GM18517 (cell line): ENCODE measurements around the gene SYCE3.
A peak's percentile ranks its signal among the peaks of the same experiment; 100 is the strongest.
"Not testable (repeated sequence)": the region's sequence is repeated elsewhere in the genome, so short reads cannot be mapped to it uniquely, and the experiment has no call there.

Source experiments
- ATAC-seq: cut with Tn5 transposase; IDR thresholded peaks from one replicate; pipeline ENCODE4 v1.9.1; 2021; ENCODE audit warnings: mild to moderate bottlenecking, moderate library complexity; ENCODE audit not compliant: unreplicated experiment

Gene SYCE3

GRCh38 chr22:50562523-50563412 is at the start of gene SYCE3:
Gene SYCE3 (minus strand): TSS chr22:50562919. CDS start chr22:50556405, 6,514 bp downstream.
- ATAC-seq: peak; percentile 81

DNA sequence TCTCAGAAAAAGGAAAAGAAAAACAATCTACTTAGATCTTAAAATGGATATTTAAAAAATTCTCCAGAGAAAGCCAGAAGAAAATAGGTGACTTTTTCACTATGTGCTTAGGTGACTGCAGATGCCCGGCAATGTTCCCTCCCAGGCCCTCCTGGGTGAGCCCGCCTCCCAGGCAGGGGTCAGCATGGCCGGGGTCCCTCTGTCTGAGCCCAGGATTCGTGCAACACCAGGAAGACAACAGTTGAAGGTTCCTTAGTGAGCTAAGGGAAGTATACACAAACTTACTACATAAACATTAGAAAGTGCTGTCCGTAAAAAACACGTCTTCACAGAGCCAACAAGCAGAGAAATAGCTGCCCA is 49.4 kb upstream of the SYCE3 start:
- no peak for ATAC-seq

DNA sequence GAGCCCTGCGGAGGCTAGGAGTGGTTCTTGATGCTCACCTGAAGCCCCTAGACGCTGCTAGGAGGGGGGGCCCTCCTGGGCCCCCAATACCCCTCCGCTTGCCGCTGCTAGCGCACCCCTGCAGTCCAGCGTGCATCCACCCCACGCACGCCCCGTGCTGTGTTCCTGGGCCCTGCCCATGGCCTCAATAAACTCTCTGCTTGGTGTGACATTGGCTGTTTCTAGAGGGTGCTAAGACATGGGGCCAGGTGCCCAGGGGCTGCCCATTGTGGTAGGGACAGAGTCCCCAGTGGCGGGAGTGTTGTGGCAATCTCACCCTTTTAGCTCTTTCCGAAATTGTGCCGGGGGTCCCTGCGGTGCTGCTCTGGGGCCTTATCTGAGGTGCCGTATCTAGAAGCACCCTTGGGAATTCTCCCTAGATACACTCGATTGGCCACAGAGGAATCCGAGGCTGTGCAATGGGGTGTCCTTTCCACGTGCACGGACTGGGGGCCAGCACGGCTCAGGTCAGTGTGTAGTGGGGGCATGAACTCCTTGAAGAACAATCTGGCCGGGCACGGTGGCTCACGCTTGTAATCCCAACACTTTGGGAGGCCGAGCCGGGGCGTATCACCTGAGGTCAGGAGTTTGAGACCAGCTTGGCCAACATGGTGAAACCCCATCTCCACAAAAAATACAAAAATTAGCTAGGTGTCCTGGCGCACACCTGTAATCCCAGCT is 48.8 kb upstream of the SYCE3 start:
- ATAC-seq: no peak

- ATAC-seq: no peak
These were observed 47.9 kb upstream of the SYCE3 start for GRCh38 chr22:50610581-50610980.

- no peak for ATAC-seq
These were observed 47.3 kb upstream of the SYCE3 start for GRCh38 chr22:50610041-50610451.

- ATAC-seq: no peak
These were observed 46.9 kb upstream of the SYCE3 start for GRCh38 chr22:50609599-50609998.

DNA sequence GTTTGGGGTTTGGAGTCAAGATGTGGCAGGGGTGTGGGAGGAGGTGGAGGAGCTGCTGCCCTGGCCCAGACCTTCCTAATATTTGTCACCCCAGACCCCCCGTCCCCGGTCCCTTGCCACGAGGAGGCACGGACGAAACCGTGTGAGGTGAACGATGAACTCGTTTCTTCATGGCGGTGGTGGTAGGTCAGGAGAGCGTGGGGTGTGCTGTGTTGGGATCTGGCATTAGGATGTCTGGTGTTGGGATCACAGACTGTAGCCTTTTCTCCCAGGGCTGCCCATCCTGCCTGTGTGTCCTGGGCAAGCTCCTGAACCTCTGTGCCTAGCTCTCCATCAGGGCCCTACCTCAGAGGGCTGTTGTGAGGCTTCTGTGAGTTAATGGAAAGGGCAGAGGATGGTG is 46.3 kb upstream of the SYCE3 start:
- ATAC-seq: no peak

GRCh38 chr22:50608058-50608840 is 45.5 kb upstream of the SYCE3 start:
- not testable (repeated sequence) for ATAC-seq

DNA sequence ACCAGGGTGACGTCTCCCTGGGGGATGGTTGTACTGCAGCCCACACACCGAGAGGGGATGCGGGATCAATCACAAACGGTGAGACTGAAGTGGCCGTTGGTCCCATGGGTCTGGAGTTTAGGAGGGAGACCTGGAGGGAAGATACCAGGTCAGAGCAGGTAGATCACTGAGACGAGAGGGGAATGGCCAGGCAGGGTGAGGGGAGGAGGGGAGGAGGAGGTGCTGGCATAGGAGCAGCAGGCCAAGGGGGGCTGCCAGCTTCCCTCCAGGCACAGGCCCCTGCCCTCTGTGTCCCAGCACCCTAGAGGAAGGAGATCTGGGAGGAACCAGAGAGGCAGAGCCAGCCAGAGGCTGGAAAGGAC is 44.9 kb upstream of the SYCE3 start:
- ATAC-seq: no peak

DNA sequence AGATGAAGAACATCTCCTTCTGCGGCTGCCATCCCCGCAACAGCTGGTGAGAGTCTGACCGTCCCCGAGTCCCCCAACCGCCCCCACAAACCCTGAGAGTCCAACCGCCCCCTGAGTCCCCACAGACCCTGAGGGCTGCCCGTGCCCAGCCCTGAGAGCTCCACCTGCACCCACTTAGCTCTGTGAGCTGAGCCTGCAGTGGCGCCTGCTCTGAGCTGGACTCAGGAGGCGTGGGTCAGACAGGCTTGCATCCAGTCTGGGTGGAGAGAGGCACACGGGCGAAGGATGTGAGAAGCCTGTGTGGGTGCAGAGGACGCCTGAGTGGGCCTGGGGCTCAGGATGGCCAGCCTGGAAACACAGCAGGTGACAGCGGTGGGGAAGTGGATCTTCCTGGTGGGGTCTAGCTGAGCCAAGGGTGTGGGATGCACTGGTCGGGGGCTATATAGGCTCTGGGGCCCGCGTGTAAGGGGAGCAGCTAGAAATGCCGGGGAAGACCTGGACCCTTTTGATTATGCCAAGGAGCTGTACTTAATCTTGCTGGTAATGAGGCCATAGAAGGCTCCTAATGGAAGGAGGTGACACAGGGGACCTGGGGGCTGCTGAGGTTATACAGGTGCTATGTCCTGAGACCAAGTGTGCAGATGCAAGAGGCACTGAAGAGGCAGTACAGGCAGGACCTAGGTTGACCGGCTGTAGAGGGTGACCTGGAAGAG is 44.4 kb upstream of the SYCE3 start:
- no peak for ATAC-seq

DNA sequence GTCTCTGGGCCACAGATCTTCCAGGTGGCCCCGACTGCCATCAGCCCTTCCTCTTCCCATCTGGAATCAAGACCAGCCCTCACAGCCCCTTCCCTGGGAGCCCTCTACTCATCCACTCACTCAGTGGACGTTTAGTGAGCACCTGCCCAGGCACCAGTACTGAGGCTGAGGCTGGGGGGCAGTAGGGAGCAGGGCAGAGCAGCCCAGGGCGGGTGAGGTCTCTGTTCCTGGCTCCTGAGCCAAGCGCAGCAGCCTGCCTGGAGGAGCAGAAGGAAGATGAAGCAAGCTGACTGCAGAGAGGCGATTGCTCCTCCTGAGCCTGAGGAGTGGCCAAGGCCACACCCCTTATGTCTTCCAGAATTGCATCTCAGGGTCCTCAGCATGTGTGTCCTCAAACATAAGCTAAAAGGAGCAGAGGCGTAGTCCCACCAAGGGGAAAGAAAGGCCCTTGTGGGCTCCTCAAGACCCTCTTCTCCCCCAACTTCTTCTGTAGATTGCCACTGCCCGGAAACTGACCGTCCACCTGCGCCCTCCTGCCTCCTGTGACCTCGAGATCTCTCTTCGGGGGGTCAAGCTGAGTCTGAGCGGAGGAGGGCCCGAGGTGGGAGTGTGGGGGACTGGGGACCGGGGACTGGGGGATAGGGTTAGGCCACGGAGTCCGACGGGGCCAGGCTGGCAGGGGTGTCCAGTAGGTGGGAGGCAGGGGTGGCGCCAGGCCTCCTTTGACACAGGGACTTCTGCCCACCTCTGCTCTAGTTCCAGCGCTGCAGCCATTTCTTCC is 43.6 kb upstream of the SYCE3 start:
- no peak for ATAC-seq

- ATAC-seq: no peak
These were observed 42.9 kb upstream of the SYCE3 start for GRCh38 chr22:50605613-50606074.

DNA sequence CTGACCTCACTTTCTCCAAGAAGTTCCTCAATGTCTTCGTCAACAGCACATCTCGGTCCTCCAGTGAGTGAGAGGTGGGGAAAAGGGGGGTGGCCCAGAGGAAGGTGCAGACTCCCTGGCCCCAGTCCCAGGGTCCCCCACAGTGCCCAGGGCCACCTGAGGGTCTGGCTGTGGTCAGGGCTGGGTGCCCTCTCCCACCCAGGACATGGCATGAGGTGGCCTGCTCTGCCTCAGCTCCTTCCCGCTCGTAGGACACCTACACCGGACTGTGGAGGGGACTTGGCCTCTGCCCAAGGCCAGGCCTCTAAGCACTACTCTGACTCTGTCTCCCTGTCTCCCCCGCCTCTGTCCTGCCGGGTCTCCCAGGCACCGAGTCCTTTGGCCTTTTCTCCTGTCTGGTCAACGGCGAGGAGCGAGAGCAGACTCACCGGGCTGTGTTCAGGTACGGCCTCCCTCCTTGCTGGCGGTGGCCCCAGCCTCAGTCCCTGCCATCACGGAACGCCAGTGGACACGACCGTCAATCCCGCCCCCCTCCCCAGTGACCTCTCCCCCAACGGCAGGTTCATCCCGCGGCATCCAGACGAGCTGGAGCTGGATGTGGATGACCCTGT is 42.4 kb upstream of the SYCE3 start:
- ATAC-seq: no peak

- ATAC-seq: no peak
These were observed 41.7 kb upstream of the SYCE3 start for GRCh38 chr22:50604256-50605001.

DNA sequence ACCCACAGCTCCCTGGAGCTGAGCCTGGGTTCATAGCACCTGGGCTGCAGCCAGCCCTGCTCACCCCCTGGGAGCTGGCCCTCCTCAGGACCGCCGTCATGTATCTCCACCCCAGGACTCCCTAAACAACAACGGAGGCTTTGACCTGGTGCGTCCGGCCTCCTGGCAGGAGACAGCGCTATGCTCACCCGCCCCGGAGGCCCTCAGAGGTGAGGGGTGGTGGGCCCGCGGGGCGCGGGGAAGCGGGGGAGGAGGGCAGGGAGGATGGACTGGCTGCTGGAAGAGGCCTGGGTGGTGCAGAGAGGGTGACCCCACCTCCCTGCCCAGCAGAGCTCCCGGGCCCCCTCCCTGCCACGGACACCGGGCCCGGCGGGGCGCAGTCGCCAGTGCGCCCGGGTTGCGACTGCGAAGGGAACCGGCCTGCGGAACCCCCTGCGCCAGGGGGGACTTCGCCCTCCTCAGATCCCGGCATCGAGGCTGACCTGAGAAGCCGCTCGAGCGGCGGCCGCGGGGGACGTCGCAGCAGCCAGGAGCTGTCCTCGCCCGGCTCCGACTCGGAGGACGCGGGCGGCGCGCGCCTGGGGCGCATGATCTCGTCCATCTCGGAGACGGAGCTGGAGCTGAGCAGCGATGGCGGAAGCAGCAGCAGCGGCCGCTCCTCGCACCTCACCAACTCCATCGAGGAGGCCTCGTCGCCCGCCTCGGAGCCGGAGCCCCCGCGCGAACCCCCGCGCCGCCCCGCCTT is 41.0 kb upstream of the SYCE3 start:
- no peak for ATAC-seq

DNA sequence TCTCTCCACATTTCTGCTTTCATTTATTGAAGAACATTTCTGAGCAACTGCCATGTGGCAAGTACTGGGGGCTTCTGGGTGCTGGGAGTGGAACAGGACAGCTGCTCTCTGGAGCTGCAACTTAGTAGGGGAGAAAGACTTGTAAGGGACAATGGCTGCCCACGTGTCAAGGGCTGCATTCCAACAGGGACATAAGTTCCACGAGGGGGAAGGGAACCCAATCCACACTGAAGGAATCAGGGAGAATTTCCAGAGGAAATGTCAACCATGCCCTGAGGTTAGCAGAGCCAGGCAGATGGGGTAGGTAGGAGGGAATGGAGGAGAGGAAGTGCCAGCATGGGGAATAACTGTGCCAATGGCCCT is 39.6 kb upstream of the SYCE3 start:
- ATAC-seq: no peak

DNA sequence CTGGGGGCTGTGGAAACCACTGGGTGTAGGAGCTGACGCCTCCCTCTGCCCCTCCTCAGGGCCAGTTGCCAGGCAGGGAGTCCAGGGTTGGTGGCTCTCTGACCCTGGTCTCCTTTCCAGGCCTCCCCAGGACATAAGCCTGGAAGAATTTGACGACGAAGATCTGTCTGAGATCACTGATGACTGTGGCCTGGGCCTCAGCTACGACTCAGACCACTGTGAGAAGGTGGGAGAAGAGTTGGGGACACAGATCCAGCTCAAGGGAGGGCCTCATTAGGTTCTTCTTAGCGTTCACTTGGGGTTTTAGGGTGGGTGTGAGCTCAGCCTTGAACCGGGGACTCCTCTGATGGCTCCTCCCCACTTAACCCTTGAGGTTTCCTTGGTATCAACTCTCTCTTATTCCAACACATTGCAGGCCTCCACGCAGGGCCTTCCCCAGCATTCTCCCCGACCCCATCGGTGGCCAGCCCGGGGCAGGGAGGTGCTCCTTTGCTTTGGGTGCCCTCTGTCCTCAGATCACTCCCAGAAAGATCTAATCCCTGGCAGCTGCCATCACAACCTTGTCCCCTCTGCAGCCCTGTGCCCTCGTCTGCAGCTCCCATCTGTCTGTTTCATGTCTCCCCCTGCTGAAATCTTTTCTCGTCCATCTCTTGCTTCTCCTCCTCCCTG is 39.1 kb upstream of the SYCE3 start:
- ATAC-seq: no peak
